UCSD-AML1 (cell line): ENCODE measurements around the gene PPIL6.
"Not testable (repeated sequence)": the region's sequence is repeated elsewhere in the genome, so short reads cannot be mapped to it uniquely, and the experiment has no call there.

Source experiments
- DNase-seq: peaks from one replicate; lab custom pipeline; 2025; ENCODE audit not compliant: unreplicated experiment; lab: John Stamatoyannopoulos, UW

Gene PPIL6

GRCh38 chr6:109369728-109370127, 70.7 kb downstream of the PPIL6 start:
- DNase-seq, result no peak

GRCh38 chr6:109364382-109365078, 75.9 kb downstream of the PPIL6 start:
- not testable (repeated sequence) for DNase-seq

GRCh38 chr6:109363753-109364152, 76.7 kb downstream of the PPIL6 start:
- DNase-seq, result no peak

- DNase-seq, result no peak
Observed at GRCh38 chr6:109362102-109362884, 78.1 kb downstream of the PPIL6 start.

GRCh38 chr6:109360791-109361190, 79.6 kb downstream of the PPIL6 start:
- DNase-seq, result no peak

- DNase-seq, result no peak
Observed at GRCh38 chr6:109360281-109360680, 80.1 kb downstream of the PPIL6 start.

- DNase-seq, result no peak
Observed at GRCh38 chr6:109359248-109359647, 81.2 kb downstream of the PPIL6 start.

GRCh38 chr6:109358204-109358603, 82.2 kb downstream of the PPIL6 start:
- DNase-seq, result no peak

- no peak for DNase-seq
Observed at GRCh38 chr6:109356237-109356636, 84.2 kb downstream of the PPIL6 start.

GRCh38 chr6:109351231-109352130, 88.9 kb downstream of the PPIL6 start:
- DNase-seq, result no peak

- peak; percentile 36 for DNase-seq
Observed at GRCh38 chr6:109349419-109349987, 90.9 kb downstream of the PPIL6 start.

GRCh38 chr6:109348226-109348625, 92.2 kb downstream of the PPIL6 start:
- DNase-seq, result no peak

- no peak for DNase-seq
Observed at GRCh38 chr6:109347779-109348178, 92.6 kb downstream of the PPIL6 start.

GRCh38 chr6:109345986-109346385, 94.4 kb downstream of the PPIL6 start:
- DNase-seq, result no peak

GRCh38 chr6:109344226-109344625, 96.2 kb downstream of the PPIL6 start:
- DNase-seq, result no peak

GRCh38 chr6:109343518-109343917, 96.9 kb downstream of the PPIL6 start:
- no peak for DNase-seq

- no peak for DNase-seq
Observed at GRCh38 chr6:109342911-109343310, 97.5 kb downstream of the PPIL6 start.

- peak; percentile 35 for DNase-seq
Observed at GRCh38 chr6:109342506-109342905, 97.9 kb downstream of the PPIL6 start.

- DNase-seq, result no peak
Observed at GRCh38 chr6:109340811-109341210, 99.6 kb downstream of the PPIL6 start.
